ENCODE measurements around the gene NCOA5.

The NCOA5 gene

DNA sequence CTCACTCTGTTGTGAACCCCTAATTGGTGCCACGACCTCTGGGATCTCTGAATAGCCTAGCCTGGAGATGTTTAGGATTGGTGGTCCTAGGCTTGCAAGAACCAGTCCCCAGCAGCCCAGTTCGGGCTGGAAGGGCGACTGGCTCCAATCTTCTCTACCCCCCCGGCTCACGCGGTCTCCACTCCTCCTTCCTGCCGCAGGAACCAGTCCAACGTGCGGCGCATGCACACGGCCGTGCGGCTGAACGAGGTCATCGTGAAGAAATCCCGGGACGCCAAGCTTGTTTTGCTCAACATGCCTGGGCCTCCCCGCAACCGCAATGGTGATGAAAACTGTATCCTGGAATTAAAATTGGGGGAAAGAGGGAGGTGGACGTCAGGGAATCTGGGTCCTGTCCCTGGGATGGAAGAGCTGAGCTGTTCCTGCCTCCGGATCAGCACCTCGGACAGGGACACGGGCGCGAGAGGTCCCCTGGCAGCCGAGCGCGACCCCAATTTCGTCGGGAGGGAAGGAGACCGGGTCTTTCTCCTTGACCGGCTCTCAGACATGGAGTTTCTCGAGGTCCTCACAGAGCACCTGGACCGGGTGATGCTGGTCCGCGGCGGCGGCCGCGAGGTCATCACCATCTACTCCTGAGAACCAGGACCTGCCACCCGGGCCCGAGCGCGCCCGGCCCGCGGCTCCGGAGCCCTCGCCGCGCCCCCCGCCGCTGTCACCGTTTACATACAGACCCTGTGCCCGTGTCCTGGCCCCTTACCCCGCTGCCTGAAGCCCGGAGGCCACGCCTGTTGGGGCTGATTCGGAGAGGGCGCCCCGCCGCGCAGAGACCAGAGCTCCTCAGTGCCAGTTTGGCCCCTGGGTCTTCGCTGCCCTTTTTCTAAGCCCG is 32.5 kb downstream of the NCOA5 start:
- Histone ChIP-seq H3K27ac (ENCODE audit: low read depth in 2 of 2, low read length in 2 of 2) (no peak overlapping the region), H3K4me3 (ENCODE audit: low read length in 2 of 2) (no peak overlapping the region), H3K9me3 (ENCODE audit: control insufficient read depth in 2 of 2, low read length in 2 of 2) (no peaks in the 10 kb centered on the region), H3K27me3 (ENCODE audit: control insufficient read depth in 2 of 2, insufficient read depth in 2 of 2, low read length in 2 of 2) (peaks cover 0 to 3% of the 10 kb centered on the region in 2 donors), H3K4me1 (ENCODE audit: control insufficient read depth in 2 of 2, insufficient read depth in 2 of 2, low read length in 2 of 2) (peaks cover 0 to 8% of the 10 kb centered on the region in 2 donors), H3K9ac (ENCODE audit: low read depth in 1 of 2, low read length in 2 of 2) (no peak overlapping the region), H3K36me3 (ENCODE audit: control insufficient read depth in 2 of 2, insufficient read depth in 2 of 2, low read length in 2 of 2) (peaks cover 2 to 19% of the 10 kb centered on the region in 2 donors)

DNA sequence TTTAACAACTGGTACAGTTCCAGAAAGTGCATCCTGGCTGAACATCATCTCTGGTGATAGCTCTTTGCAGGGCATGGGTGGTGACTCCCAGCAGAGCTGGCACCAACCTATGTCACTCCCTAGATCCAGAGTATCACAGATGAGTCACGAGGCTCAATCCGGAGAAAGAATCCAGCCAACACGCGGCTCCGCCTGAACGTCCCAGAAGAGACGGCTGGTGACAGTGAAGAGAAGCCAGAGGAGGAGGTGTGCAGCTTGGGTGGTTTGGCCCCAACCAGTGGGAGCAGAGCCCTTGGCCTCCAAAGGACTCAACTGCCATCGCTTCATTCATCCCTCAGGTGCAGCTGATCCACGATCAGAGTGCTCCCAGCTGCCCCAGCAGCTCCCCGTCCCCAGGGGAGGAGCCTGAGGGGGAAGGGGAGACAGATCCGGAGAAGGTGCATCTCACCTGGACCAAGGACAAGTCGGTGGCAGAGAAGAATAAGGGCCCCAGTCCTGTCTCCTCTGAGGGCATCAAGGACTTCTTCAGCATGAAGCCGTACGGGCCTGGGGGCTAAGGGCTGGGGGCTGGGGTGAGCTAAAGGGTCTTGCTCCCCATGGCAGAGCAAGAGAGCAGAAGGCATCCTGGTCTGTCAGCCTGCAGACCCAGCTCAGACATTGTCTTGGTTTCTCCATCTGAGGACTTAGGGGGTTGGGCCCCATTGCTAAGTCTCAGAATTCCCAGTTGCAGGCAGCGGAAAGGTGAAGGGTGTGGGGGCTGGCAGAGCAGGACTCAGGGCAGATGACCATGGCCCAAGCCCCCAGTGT is 33.5 kb downstream of the NCOA5 start:
- peaks cover 0 to 9% of the 10 kb centered on the region in 2 donors for H3K36me3 ChIP-seq (ENCODE audit: control insufficient read depth in 2 of 2, insufficient read depth in 2 of 2, low read length in 2 of 2)
- no peak overlapping the region for H3K9ac ChIP-seq (ENCODE audit: low read depth in 1 of 2, low read length in 2 of 2)
- peaks cover 0 to 3% of the 10 kb centered on the region in 2 donors for H3K27me3 ChIP-seq (ENCODE audit: control insufficient read depth in 2 of 2, insufficient read depth in 2 of 2, low read length in 2 of 2)
- H3K4me3 ChIP-seq (ENCODE audit: low read length in 2 of 2), result no peak overlapping the region
- H3K4me1 ChIP-seq (ENCODE audit: control insufficient read depth in 2 of 2, insufficient read depth in 2 of 2, low read length in 2 of 2), result peaks cover 0 to 8% of the 10 kb centered on the region in 2 donors
- H3K9me3 ChIP-seq (ENCODE audit: control insufficient read depth in 2 of 2, low read length in 2 of 2), result no peaks in the 10 kb centered on the region
- no peak overlapping the region for H3K27ac ChIP-seq (ENCODE audit: low read depth in 2 of 2, low read length in 2 of 2)

DNA sequence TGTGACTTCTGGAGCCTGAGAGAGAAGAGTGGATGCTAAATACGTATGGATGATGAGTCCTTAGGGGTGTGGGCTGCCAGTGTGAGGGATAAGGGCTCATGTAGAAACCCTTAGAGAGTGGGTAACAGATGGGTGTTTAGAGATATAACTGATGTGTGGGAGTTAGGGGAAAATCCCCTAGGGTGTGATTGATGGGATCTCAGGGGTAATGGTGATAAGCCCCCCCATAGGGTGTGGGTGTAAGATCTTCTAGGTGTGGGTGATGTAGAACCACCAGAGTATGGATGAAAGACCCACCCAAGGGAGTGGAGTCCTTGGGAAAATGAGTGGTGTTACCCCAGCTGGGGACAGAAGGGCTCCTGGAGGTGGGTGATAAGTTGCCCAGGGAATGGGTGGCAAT is 34.5 kb downstream of the NCOA5 start:
- Histone ChIP-seq H3K27me3 (ENCODE audit: control insufficient read depth in 2 of 2, insufficient read depth in 2 of 2, low read length in 2 of 2) (peaks cover 0 to 3% of the 10 kb centered on the region in 2 donors), H3K9me3 (ENCODE audit: control insufficient read depth in 2 of 2, low read length in 2 of 2) (no peaks in the 10 kb centered on the region), H3K9ac (ENCODE audit: low read depth in 1 of 2, low read length in 2 of 2) (no peak overlapping the region), H3K27ac (ENCODE audit: low read depth in 2 of 2, low read length in 2 of 2) (no peak overlapping the region), H3K36me3 (ENCODE audit: control insufficient read depth in 2 of 2, insufficient read depth in 2 of 2, low read length in 2 of 2) (peaks cover 0 to 3% of the 10 kb centered on the region in 2 donors), H3K4me1 (ENCODE audit: control insufficient read depth in 2 of 2, insufficient read depth in 2 of 2, low read length in 2 of 2) (peaks cover 0 to 8% of the 10 kb centered on the region in 2 donors), H3K4me3 (ENCODE audit: low read length in 2 of 2) (no peak overlapping the region)

DNA sequence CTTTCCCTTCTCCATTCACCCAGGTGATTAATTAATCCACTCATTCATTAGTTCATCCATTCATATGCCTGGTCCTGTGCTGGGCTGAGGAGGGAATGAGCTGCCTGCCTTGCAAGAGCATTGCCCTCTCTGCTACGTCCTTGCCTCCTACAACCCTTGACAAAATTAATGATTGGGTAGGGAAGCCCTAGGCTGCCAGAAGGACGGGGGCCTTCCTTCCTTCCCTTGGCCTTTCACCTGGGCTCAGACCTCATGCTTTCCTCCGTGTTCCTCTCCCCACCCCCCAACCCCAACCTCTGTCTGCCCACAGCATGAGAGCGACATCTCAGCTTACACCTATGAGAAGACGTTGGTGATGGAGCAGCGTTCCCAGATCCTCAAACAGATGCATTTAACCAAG is 35.2 kb downstream of the NCOA5 start:
- no peak overlapping the region for H3K4me3 ChIP-seq (ENCODE audit: low read length in 2 of 2)
- H3K9me3 ChIP-seq (ENCODE audit: control insufficient read depth in 2 of 2, low read length in 2 of 2), result no peaks in the 10 kb centered on the region
- H3K27me3 ChIP-seq (ENCODE audit: control insufficient read depth in 2 of 2, insufficient read depth in 2 of 2, low read length in 2 of 2), result peaks cover 0 to 3% of the 10 kb centered on the region in 2 donors
- no peak overlapping the region for H3K27ac ChIP-seq (ENCODE audit: low read depth in 2 of 2, low read length in 2 of 2)
- no peaks in the 10 kb centered on the region for H3K36me3 ChIP-seq (ENCODE audit: control insufficient read depth in 2 of 2, insufficient read depth in 2 of 2, low read length in 2 of 2)
- no peak overlapping the region for H3K9ac ChIP-seq (ENCODE audit: low read depth in 1 of 2, low read length in 2 of 2)
- H3K4me1 ChIP-seq (ENCODE audit: control insufficient read depth in 2 of 2, insufficient read depth in 2 of 2, low read length in 2 of 2), result peaks cover 0 to 8% of the 10 kb centered on the region in 2 donors

DNA sequence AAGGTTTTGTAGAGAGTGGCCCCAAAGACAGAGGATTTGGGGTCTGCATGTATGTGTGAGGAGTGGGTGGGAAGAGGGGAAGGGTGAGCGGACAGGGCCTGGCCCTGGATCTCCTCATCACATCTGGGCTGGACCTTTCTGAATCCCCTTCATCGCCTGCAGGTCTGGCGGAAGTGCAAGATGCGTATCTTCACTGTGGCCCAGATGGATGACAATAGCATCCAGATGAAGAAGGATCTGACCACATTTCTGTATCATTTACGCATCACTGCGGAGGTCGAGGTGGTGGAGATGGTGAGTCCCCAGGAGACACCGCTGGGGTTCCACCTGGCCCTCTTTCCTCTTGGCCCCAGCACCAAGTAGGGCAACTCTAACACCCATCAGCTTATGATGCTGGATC is 36.3 kb downstream of the NCOA5 start:
- Histone ChIP-seq H3K4me3 (ENCODE audit: low read length in 2 of 2) (no peak overlapping the region), H3K27me3 (ENCODE audit: control insufficient read depth in 2 of 2, insufficient read depth in 2 of 2, low read length in 2 of 2) (peaks cover 3% of the 10 kb centered on the region in 2 donors), H3K9ac (ENCODE audit: low read depth in 1 of 2, low read length in 2 of 2) (no peak overlapping the region), H3K36me3 (ENCODE audit: control insufficient read depth in 2 of 2, insufficient read depth in 2 of 2, low read length in 2 of 2) (no peaks in the 10 kb centered on the region), H3K27ac (ENCODE audit: low read depth in 2 of 2, low read length in 2 of 2) (no peak overlapping the region), H3K4me1 (ENCODE audit: control insufficient read depth in 2 of 2, insufficient read depth in 2 of 2, low read length in 2 of 2) (peaks cover 0 to 4% of the 10 kb centered on the region in 2 donors), H3K9me3 (ENCODE audit: control insufficient read depth in 2 of 2, low read length in 2 of 2) (no peaks in the 10 kb centered on the region)

DNA sequence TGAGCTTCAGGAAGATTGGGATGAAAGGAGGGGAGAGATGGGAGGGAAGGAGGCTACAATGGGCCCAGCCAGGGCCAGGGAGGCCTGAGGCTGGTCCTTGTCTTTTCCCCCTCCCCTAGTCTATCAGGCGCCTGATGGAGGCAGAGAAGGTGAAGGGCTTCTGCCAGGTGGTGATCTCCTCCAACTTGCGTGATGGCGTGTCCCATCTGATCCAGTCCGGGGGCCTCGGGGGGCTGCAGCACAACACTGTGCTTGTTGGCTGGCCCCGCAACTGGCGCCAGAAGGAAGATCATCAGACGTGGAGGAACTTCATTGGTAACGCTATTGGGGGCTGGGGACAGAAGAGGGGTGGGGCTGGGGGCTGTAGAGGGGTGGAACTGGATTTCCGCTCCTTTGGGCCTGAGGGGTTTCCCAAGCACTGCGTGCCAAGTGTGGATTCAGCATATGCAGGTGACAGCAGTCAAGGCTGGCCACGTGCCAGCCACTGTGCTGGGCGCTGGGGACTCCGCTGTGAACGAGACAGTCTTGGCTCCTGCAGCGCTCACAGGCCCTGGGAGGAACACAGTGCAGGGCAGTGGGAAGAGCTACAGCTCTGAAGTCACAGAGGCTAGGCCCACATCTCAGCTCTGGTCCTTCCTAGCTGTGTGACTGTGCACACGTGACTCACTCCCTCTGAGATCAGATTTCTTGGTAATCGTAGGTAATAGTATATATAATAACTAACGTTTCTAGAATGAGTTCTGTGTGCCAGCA is 38.0 kb downstream of the NCOA5 start:
- no peaks in the 10 kb centered on the region for H3K36me3 ChIP-seq (ENCODE audit: control insufficient read depth in 2 of 2, insufficient read depth in 2 of 2, low read length in 2 of 2)
- no peak overlapping the region for H3K9ac ChIP-seq (ENCODE audit: low read depth in 1 of 2, low read length in 2 of 2)
- no peaks in the 10 kb centered on the region for H3K4me1 ChIP-seq (ENCODE audit: control insufficient read depth in 2 of 2, insufficient read depth in 2 of 2, low read length in 2 of 2)
- no peak overlapping the region for H3K4me3 ChIP-seq (ENCODE audit: low read length in 2 of 2)
- H3K27ac ChIP-seq (ENCODE audit: low read depth in 2 of 2, low read length in 2 of 2), result no peak overlapping the region
- H3K9me3 ChIP-seq (ENCODE audit: control insufficient read depth in 2 of 2, low read length in 2 of 2), result no peaks in the 10 kb centered on the region
- H3K27me3 ChIP-seq (ENCODE audit: control insufficient read depth in 2 of 2, insufficient read depth in 2 of 2, low read length in 2 of 2), result peaks cover under 1 to 4% of the 10 kb centered on the region in 2 donors

DNA sequence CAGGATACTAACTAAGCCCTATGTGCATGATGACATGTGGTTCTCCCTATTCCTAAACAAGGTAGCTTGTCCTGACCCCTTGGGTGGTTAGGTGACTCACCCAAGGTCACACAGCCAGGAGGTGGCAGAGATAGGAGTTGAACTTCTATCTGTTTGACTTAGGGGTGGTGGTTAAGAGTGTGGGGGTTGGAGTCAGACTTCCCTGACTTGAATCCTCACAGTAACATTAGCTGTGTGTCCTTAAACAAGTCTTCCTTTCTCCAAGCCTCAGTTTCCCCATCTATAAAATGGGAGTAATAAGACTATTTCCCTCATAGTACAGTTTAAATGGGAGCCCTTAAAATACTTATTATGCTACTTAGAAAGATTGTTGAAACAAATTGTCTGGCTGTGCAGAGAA is 38.9 kb downstream of the NCOA5 start:
- H3K9ac ChIP-seq (ENCODE audit: low read depth in 1 of 2, low read length in 2 of 2), result no peak overlapping the region
- no peaks in the 10 kb centered on the region for H3K9me3 ChIP-seq (ENCODE audit: control insufficient read depth in 2 of 2, low read length in 2 of 2)
- peaks cover 0 to 7% of the 10 kb centered on the region in 2 donors for H3K27me3 ChIP-seq (ENCODE audit: control insufficient read depth in 2 of 2, insufficient read depth in 2 of 2, low read length in 2 of 2)
- no peaks in the 10 kb centered on the region for H3K36me3 ChIP-seq (ENCODE audit: control insufficient read depth in 2 of 2, insufficient read depth in 2 of 2, low read length in 2 of 2)
- no peak overlapping the region for H3K27ac ChIP-seq (ENCODE audit: low read depth in 2 of 2, low read length in 2 of 2)
- H3K4me3 ChIP-seq (ENCODE audit: low read length in 2 of 2), result no peak overlapping the region
- no peaks in the 10 kb centered on the region for H3K4me1 ChIP-seq (ENCODE audit: control insufficient read depth in 2 of 2, insufficient read depth in 2 of 2, low read length in 2 of 2)

DNA sequence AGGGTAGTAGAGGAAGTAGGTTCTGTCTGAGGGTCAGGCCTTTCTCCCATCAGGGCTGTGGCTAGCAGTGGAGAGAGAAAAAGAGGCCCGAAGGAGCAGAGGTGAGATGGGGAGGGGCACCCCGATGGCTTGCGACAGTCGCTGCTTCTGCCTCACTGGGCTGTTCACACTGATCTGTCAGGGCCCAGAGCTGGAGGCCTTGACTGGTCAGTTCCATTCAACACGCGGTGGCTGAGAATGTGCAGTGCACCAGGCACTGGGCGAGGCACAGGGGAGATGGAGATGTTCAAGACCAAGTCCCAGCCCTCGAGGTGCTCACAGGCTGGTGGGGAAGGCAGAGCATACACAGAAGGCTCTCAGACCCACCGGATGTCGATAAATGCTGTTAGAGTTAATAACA is 39.3 kb downstream of the NCOA5 start:
- no peak overlapping the region for H3K27ac ChIP-seq (ENCODE audit: low read depth in 2 of 2, low read length in 2 of 2)
- H3K9ac ChIP-seq (ENCODE audit: low read depth in 1 of 2, low read length in 2 of 2), result no peak overlapping the region
- H3K9me3 ChIP-seq (ENCODE audit: control insufficient read depth in 2 of 2, low read length in 2 of 2), result no peaks in the 10 kb centered on the region
- no peak overlapping the region for H3K4me3 ChIP-seq (ENCODE audit: low read length in 2 of 2)
- no peaks in the 10 kb centered on the region for H3K4me1 ChIP-seq (ENCODE audit: control insufficient read depth in 2 of 2, insufficient read depth in 2 of 2, low read length in 2 of 2)
- H3K27me3 ChIP-seq (ENCODE audit: control insufficient read depth in 2 of 2, insufficient read depth in 2 of 2, low read length in 2 of 2), result peaks cover 0 to 7% of the 10 kb centered on the region in 2 donors
- no peaks in the 10 kb centered on the region for H3K36me3 ChIP-seq (ENCODE audit: control insufficient read depth in 2 of 2, insufficient read depth in 2 of 2, low read length in 2 of 2)

DNA sequence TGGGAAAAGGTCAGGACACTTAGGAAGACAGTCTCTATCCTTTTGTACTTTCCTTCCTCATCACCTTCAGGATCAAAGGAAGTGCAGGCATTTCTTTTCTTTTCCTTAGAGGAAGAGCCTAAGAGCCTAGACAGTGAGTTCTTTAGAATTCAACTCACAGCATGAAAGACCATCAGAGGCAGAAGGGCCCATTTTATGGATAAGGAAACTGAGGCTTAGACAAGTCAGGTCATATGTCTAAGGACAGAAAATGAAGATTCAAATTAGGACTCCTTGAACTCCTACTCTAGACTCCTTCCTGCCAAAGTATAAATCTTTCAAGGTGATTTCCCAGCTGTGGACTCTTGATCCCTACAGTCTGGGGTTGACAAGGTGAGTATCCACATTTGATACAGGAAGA is 39.9 kb downstream of the NCOA5 start:
- Histone ChIP-seq H3K4me1 (ENCODE audit: control insufficient read depth in 2 of 2, insufficient read depth in 2 of 2, low read length in 2 of 2) (no peaks in the 10 kb centered on the region), H3K36me3 (ENCODE audit: control insufficient read depth in 2 of 2, insufficient read depth in 2 of 2, low read length in 2 of 2) (no peaks in the 10 kb centered on the region), H3K4me3 (ENCODE audit: low read length in 2 of 2) (no peak overlapping the region), H3K9me3 (ENCODE audit: control insufficient read depth in 2 of 2, low read length in 2 of 2) (no peaks in the 10 kb centered on the region), H3K9ac (ENCODE audit: low read depth in 1 of 2, low read length in 2 of 2) (no peak overlapping the region), H3K27ac (ENCODE audit: low read depth in 2 of 2, low read length in 2 of 2) (no peak overlapping the region), H3K27me3 (ENCODE audit: control insufficient read depth in 2 of 2, insufficient read depth in 2 of 2, low read length in 2 of 2) (peaks cover 0 to 7% of the 10 kb centered on the region in 2 donors)

All from mucosa of rectum (tissue), 2 donors.